H9 (cell line): ENCODE results near the gene PLCB1. TPM values are rescaled to one million over a fixed set of nuclear protein-coding genes. Genes with fewer than 3 reads are reported as not detected.

Source experiments
- DNase-seq: peaks from one replicate; pipeline ENCODE4 v3.0.0-alpha.2; 2017
- H2AFZ ChIP-seq: one replicate; pipeline ENCODE4 v1.6.1; 2013; ENCODE audit warnings: mild to moderate bottlenecking, low read length, control low read depth, moderate library complexity
- H2AK5ac ChIP-seq: 2 replicates; pipeline ENCODE4 v1.6.1; 2013; ENCODE audit warnings: low read length, control low read depth, mixed read lengths; ENCODE audit not compliant: insufficient read length
- H2BK120ac ChIP-seq: one replicate; pipeline ENCODE4 v1.6.1; 2013; ENCODE audit warnings: low read depth, mild to moderate bottlenecking, low read length, control low read depth, inconsistent platforms; ENCODE audit not compliant: poor library complexity, severe bottlenecking
- H2BK12ac ChIP-seq: 2 replicates; pipeline ENCODE4 v1.6.1; 2013; ENCODE audit warnings: low read length, control low read depth, mixed read lengths, low read depth; ENCODE audit not compliant: insufficient read length
- H2BK15ac ChIP-seq: 2 replicates; pipeline ENCODE4 v1.6.1; 2013; ENCODE audit warnings: low read depth, low read length, control low read depth
- H2BK20ac ChIP-seq: one replicate; pipeline ENCODE4 v1.6.1; 2013; ENCODE audit warnings: low read depth, mild to moderate bottlenecking, low read length, control low read depth, inconsistent platforms; ENCODE audit not compliant: poor library complexity, severe bottlenecking
- H2BK5ac ChIP-seq: 2 replicates; pipeline ENCODE4 v1.6.1; 2013; ENCODE audit warnings: low read length, control low read depth, mixed read lengths; ENCODE audit not compliant: insufficient read length
- H3K14ac ChIP-seq: 2 replicates; pipeline ENCODE4 v1.6.1; 2013; ENCODE audit warnings: low read length, control low read depth; ENCODE audit not compliant: insufficient read depth
- H3K18ac ChIP-seq: 2 replicates; pipeline ENCODE4 v1.6.1; 2013; ENCODE audit warnings: low read depth, mild to moderate bottlenecking, mixed read lengths, low read length, control low read depth; ENCODE audit not compliant: insufficient read length
- H3K23ac ChIP-seq: 2 replicates; pipeline ENCODE4 v1.6.1; 2013; ENCODE audit warnings: low read length, control low read depth, mixed read lengths, low read depth; ENCODE audit not compliant: insufficient read length
- H3K23me2 ChIP-seq: 2 replicates; pipeline ENCODE4 v1.6.1; 2013; ENCODE audit warnings: low read depth, mild to moderate bottlenecking, mixed read lengths, low read length, control low read depth; ENCODE audit not compliant: insufficient read length, poor library complexity, severe bottlenecking
- H3K27ac ChIP-seq: 2 replicates; pipeline ENCODE4 v1.5.1; 2013; ENCODE audit warnings: low read length, control low read depth, mixed read lengths, low read depth; ENCODE audit not compliant: insufficient read length
- H3K27me3 ChIP-seq: 2 replicates; pipeline ENCODE4 v1.6.1; 2013; ENCODE audit warnings: low read length, control low read depth, inconsistent platforms; ENCODE audit not compliant: insufficient read depth
- H3K4ac ChIP-seq: 2 replicates; pipeline ENCODE4 v1.6.1; 2013; ENCODE audit warnings: low read depth, mild to moderate bottlenecking, control low read depth, inconsistent platforms, low read length, moderate library complexity
- H3K4me1 ChIP-seq: 2 replicates; pipeline ENCODE4 v1.6.1; 2013; ENCODE audit warnings: low read length, control low read depth, inconsistent platforms; ENCODE audit not compliant: insufficient read depth
- H3K4me2 ChIP-seq: 2 replicates; pipeline ENCODE4 v1.6.1; 2013; ENCODE audit warnings: low read length, control low read depth, mixed read lengths; ENCODE audit not compliant: insufficient read length, insufficient read depth
- H3K56ac ChIP-seq: 2 replicates; pipeline ENCODE4 v1.6.1; 2013; ENCODE audit warnings: low read depth, mild to moderate bottlenecking, mixed read lengths, low read length, control low read depth; ENCODE audit not compliant: insufficient read length
- H3K79me1 ChIP-seq: 2 replicates; pipeline ENCODE4 v1.6.1; 2013; ENCODE audit warnings: low read depth, mild to moderate bottlenecking, moderate library complexity, low read length, control low read depth, inconsistent platforms; ENCODE audit not compliant: insufficient read depth, poor library complexity, severe bottlenecking
- H3K79me2 ChIP-seq: 2 replicates; pipeline ENCODE4 v1.6.1; 2013; ENCODE audit warnings: low read length, control low read depth, inconsistent platforms; ENCODE audit not compliant: insufficient read depth
- H3K9ac ChIP-seq: 2 replicates; pipeline ENCODE4 v1.6.1; 2013; ENCODE audit warnings: low read length, control low read depth, mixed read lengths; ENCODE audit not compliant: insufficient read length; ENCODE audit errors: extremely low read depth
- H3K9me3 ChIP-seq: one replicate; pipeline ENCODE4 v1.6.1; 2013; ENCODE audit warnings: low read depth, low read length, inconsistent platforms; ENCODE audit not compliant: control insufficient read depth
- H3T11ph ChIP-seq: one replicate; pipeline ENCODE4 v1.6.1; 2013; ENCODE audit warnings: mild to moderate bottlenecking, low read length, control low read depth, inconsistent platforms
- H4K20me1 ChIP-seq: one replicate; pipeline ENCODE4 v1.6.1; 2013; ENCODE audit not compliant: control insufficient read depth, insufficient read length, insufficient read depth
- H4K5ac ChIP-seq: 2 replicates; pipeline ENCODE4 v1.6.1; 2013; ENCODE audit warnings: low read depth, mild to moderate bottlenecking, mixed read lengths, low read length, control low read depth; ENCODE audit not compliant: insufficient read length
- H4K8ac ChIP-seq: replicated peaks from 2 replicates; pipeline ENCODE4 v1.6.1; 2013; ENCODE audit warnings: low read length, control low read depth, mixed read lengths, low read depth; ENCODE audit not compliant: insufficient read length
- H4K91ac ChIP-seq: 2 replicates; pipeline ENCODE4 v1.6.1; 2013; ENCODE audit warnings: low read depth, mild to moderate bottlenecking, moderate library complexity, mixed read lengths, low read length, control low read depth; ENCODE audit not compliant: insufficient read length
- H3K27ac Mint-ChIP-seq, 3 experiments: 2 replicates in 2 of 3; 3 replicates in 1 of 3; pipeline ENCODE4 v1.8.0; 2020 to 2021; ENCODE audit warnings: mixed read lengths in 3 of 3, mild to moderate bottlenecking in 1 of 3, moderate library complexity in 1 of 3
- H3K27me3 Mint-ChIP-seq: 2 replicates; pipeline ENCODE4 v1.8.0; 2021; ENCODE audit warnings: low read depth, mild to moderate bottlenecking, moderate library complexity, mixed read lengths
- H3K36me3 Mint-ChIP-seq, 3 experiments: 2 replicates in 2 of 3; 3 replicates in 1 of 3; pipeline ENCODE4 v1.8.0; 2020 to 2021; ENCODE audit warnings: low read depth in 3 of 3, mixed read lengths in 3 of 3; ENCODE audit not compliant: insufficient read depth in 1 of 3
- H3K4me1 Mint-ChIP-seq, 2 experiments: 2 replicates each; pipeline ENCODE4 v1.8.0; 2020; ENCODE audit warnings: mixed read lengths in 2 of 2
- H3K4me3 Mint-ChIP-seq, 2 experiments: 2 replicates in 1 of 2; 3 replicates in 1 of 2; pipeline ENCODE4 v1.8.0; 2020 to 2021; ENCODE audit warnings: mild to moderate bottlenecking in 2 of 2, mixed read lengths in 2 of 2, moderate library complexity in 1 of 2
- H3K9me3 Mint-ChIP-seq, 2 experiments: 2 replicates in 1 of 2; 3 replicates in 1 of 2; pipeline ENCODE4 v1.8.0; 2020; ENCODE audit warnings: mild to moderate bottlenecking in 2 of 2, mixed read lengths in 2 of 2, moderate library complexity in 1 of 2
- WGBS: extraction: QIAGEN DNeasy Blood & Tissue Kit; methylation state at CpG from one replicate; pipeline ENCODE4 v1.1.7; 2013; ENCODE audit warnings: missing lambda C conversion rate, low lambda C conversion rate, mixed read lengths; ENCODE audit not compliant: insufficient read length; ENCODE audit errors: extremely low coverage; 5-methylcytosine and 5-hydroxymethylcytosine counted together
- total RNA-seq: library from RNA; stranded (reverse); gene quantifications from 2 replicates; pipeline ENCODE4 v1.2.1, GENCODE V29; 2021
- TF ChIP-seq, protein P1 (sequence below): fragments of 200-600 bp; sonication (generic); conservative IDR thresholded peaks from 3 replicates; pipeline ENCODE4 v1.8.0; 2021; ENCODE audit warnings: antibody characterized with exemption, mild to moderate bottlenecking

PLCB1 gene
- total RNA-seq, 1 experiment from 2014 or later = 11.5 TPM

DNA sequence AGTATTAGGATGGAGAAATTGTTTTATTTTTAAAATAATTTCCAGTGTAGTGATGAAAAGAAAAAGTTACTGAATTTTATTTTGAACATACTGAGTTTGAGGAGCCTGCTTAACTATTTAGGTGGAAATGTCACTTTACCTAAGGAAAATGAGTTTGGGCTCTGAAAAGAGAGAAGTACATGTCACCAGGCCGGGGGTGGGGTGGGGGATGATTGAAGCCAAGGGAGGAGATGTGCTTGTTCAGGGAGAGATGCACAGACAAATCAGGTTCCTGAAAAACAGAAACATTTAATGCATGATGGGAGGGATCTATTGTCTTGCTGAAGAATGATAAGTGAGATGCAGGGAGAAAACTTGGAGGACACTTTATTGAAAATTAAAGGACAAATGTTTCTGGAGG, 71.3 kb downstream of the PLCB1 start:
- Histone ChIP-seq H3K4me2 (no peak overlapping the region), H3K27me3 (no peaks in the 10 kb centered on the region), H4K20me1 (no peaks in the 10 kb centered on the region), H2BK120ac (no peak overlapping the region), H3T11ph (no peak overlapping the region), H3K23ac (no peak overlapping the region), H3K79me2 (no peaks in the 10 kb centered on the region), H3K18ac (no peak overlapping the region), H4K91ac (no peak overlapping the region), H3K14ac (no peak overlapping the region), H4K8ac (no peak overlapping the region), H3K79me1 (no peaks in the 10 kb centered on the region), H4K5ac (no peak overlapping the region), H2BK20ac (no peak overlapping the region), H2AK5ac (no peak overlapping the region), H3K9me3 (no peaks in the 10 kb centered on the region), H2BK15ac (no peak overlapping the region), H3K27ac (no peak overlapping the region), H2AFZ (no peak overlapping the region), H3K9ac (no peak overlapping the region), H3K4ac (no peak overlapping the region), H3K23me2 (no peaks in the 10 kb centered on the region), H3K56ac (no peak overlapping the region), H2BK5ac (no peak overlapping the region), H2BK12ac (no peak overlapping the region), H3K4me1 (no peaks in the 10 kb centered on the region)
- DNase-seq = no peak
- no peaks in the 10 kb centered on the region for H3K27me3 Mint-ChIP-seq
- H3K27ac Mint-ChIP-seq = no peak overlapping the region
- TF ChIP-seq, protein P1, sequence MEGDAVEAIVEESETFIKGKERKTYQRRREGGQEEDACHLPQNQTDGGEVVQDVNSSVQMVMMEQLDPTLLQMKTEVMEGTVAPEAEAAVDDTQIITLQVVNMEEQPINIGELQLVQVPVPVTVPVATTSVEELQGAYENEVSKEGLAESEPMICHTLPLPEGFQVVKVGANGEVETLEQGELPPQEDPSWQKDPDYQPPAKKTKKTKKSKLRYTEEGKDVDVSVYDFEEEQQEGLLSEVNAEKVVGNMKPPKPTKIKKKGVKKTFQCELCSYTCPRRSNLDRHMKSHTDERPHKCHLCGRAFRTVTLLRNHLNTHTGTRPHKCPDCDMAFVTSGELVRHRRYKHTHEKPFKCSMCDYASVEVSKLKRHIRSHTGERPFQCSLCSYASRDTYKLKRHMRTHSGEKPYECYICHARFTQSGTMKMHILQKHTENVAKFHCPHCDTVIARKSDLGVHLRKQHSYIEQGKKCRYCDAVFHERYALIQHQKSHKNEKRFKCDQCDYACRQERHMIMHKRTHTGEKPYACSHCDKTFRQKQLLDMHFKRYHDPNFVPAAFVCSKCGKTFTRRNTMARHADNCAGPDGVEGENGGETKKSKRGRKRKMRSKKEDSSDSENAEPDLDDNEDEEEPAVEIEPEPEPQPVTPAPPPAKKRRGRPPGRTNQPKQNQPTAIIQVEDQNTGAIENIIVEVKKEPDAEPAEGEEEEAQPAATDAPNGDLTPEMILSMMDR = no peak
- no CpG with 5 or more reads among the region's 1 CpG for WGBS
- H3K9me3 Mint-ChIP-seq = no peaks in the 10 kb centered on the region; a peak in 1 of 5 replicates
- H3K4me1 Mint-ChIP-seq = peaks cover 4 to 6% of the 10 kb centered on the region in 2 experiments; a peak in 3 of 4 replicates
- H3K36me3 Mint-ChIP-seq = no peaks in the 10 kb centered on the region
- H3K4me3 Mint-ChIP-seq = no peak overlapping the region
